IMR-90 (cell line): Measurements from ENCODE around the gene FAM120A. TPM values are rescaled to one million over a fixed set of nuclear protein-coding genes. Genes with fewer than 3 reads are reported as not detected.

ENCODE experiments used
- ATAC-seq: fragments of 200-7000 bp; cut with Tn5 transposase; 2 replicates; pipeline ENCODE4 v1.9.1; 2020; ENCODE audit warnings: low read depth, mild to moderate bottlenecking, moderate library complexity
- BruUV-seq: library from RNA; stranded (reverse); fragments of 400-500 nt; replicated peaks from 2 replicates; lab custom pipeline; 2021; lab: Mats Ljungman, UMichigan
- CTCF ChIA-PET: fragments of 300-600 bp; formaldehyde crosslinking; extraction: SDS; loops from one replicate; lab custom pipeline; 2021; ENCODE audit warnings: antibody characterized with exemption; lab: Yijun Ruan, JAX
- POLR2A ChIA-PET: fragments of 300-600 bp; sonication (Branson Sonifier 250); formaldehyde crosslinking; loops from one replicate; lab custom pipeline; 2022; ENCODE audit warnings: antibody characterized with exemption; ENCODE audit not compliant: unreplicated experiment; lab: Charles Lee
- DNase-seq: peaks from one replicate; pipeline ENCODE4 v3.0.0; 2013
- H2AFZ ChIP-seq: replicated peaks from 2 replicates; pipeline ENCODE3; 2013; ENCODE audit warnings: low read length, mild to moderate bottlenecking; ENCODE audit not compliant: poor library complexity
- H2AK5ac ChIP-seq: 2 replicates; pipeline ENCODE4 v1.6.1; 2013; ENCODE audit warnings: low read depth, low read length, inconsistent platforms
- H2AK9ac ChIP-seq: replicated peaks from 2 replicates; pipeline ENCODE3; 2013; ENCODE audit warnings: mild to moderate bottlenecking, low read depth, low read length, moderate library complexity; ENCODE audit not compliant: poor library complexity
- H2BK120ac ChIP-seq: 2 replicates; pipeline ENCODE4 v1.6.1; 2013; ENCODE audit warnings: low read depth, low read length, inconsistent platforms
- H2BK15ac ChIP-seq: 3 replicates; pipeline ENCODE4 v1.6.1; 2013; ENCODE audit warnings: low read depth, low read length, inconsistent platforms
- H2BK20ac ChIP-seq: 2 replicates; pipeline ENCODE4 v1.6.1; 2013; ENCODE audit warnings: low read depth, mild to moderate bottlenecking, inconsistent platforms, low read length, moderate library complexity
- H2BK5ac ChIP-seq: 2 replicates; pipeline ENCODE4 v1.6.1; 2013; ENCODE audit warnings: mild to moderate bottlenecking, low read depth, low read length, inconsistent platforms; ENCODE audit not compliant: poor library complexity, severe bottlenecking
- H3K14ac ChIP-seq: replicated peaks from 2 replicates; pipeline ENCODE4 v1.6.1; 2013; ENCODE audit warnings: low read depth, low read length, inconsistent platforms
- H3K18ac ChIP-seq: 2 replicates; pipeline ENCODE4 v1.6.1; 2013; ENCODE audit warnings: low read depth, low read length, control low read depth
- H3K23ac ChIP-seq: 2 replicates; pipeline ENCODE4 v1.6.1; 2013; ENCODE audit warnings: low read depth, low read length, inconsistent platforms
- H3K27ac ChIP-seq: 2 replicates; pipeline ENCODE4 v1.5.1; 2013; ENCODE audit warnings: mild to moderate bottlenecking, control low read depth, low read length; ENCODE audit not compliant: insufficient read depth
- H3K27me3 ChIP-seq: 2 replicates; pipeline ENCODE4 v1.6.1; 2013; ENCODE audit warnings: low read length; ENCODE audit not compliant: control insufficient read depth, insufficient read depth
- H3K36me3 ChIP-seq: 2 replicates; pipeline ENCODE4 v1.6.1; 2013; ENCODE audit warnings: low read length, mixed read lengths; ENCODE audit not compliant: control insufficient read depth, insufficient read depth
- H3K4ac ChIP-seq: 2 replicates; pipeline ENCODE4 v1.6.1; 2013; ENCODE audit warnings: low read depth, low read length, inconsistent platforms
- H3K4me1 ChIP-seq: 2 replicates; pipeline ENCODE4 v1.6.1; 2013; ENCODE audit warnings: low read length, mixed read lengths; ENCODE audit not compliant: control insufficient read depth, insufficient read depth
- H3K4me2 ChIP-seq: 2 replicates; pipeline ENCODE4 v1.6.1; 2013; ENCODE audit warnings: low read depth, mild to moderate bottlenecking, control low read depth, low read length, moderate library complexity
- H3K4me3 ChIP-seq: 2 replicates; pipeline ENCODE4 v1.5.1; 2013; ENCODE audit warnings: low read depth, mild to moderate bottlenecking, control low read depth, low read length, moderate library complexity; ENCODE audit not compliant: insufficient read depth
- H3K56ac ChIP-seq: 2 replicates; pipeline ENCODE4 v1.6.1; 2013; ENCODE audit warnings: low read length, inconsistent platforms; ENCODE audit not compliant: insufficient read depth; ENCODE audit errors: extremely low read depth
- H3K79me1 ChIP-seq, 2 experiments: 2 replicates each; pipeline ENCODE4 v1.6.1; 2013; ENCODE audit warnings: low read length in 2 of 2, inconsistent platforms in 1 of 2, low read depth in 1 of 2
- H3K9ac ChIP-seq: 2 replicates; pipeline ENCODE4 v1.6.1; 2013; ENCODE audit warnings: low read depth, low read length, control low read depth
- H3K9me1 ChIP-seq: 2 replicates; pipeline ENCODE4 v1.6.1; 2013; ENCODE audit warnings: low read length, inconsistent platforms; ENCODE audit not compliant: insufficient read depth
- H3K9me3 ChIP-seq: 2 replicates; pipeline ENCODE4 v1.6.1; 2013; ENCODE audit warnings: low read length; ENCODE audit not compliant: control insufficient read depth, insufficient read depth
- H4K20me1 ChIP-seq: 2 replicates; pipeline ENCODE4 v1.6.1; 2013; ENCODE audit warnings: low read length, inconsistent platforms; ENCODE audit not compliant: insufficient read depth
- H4K5ac ChIP-seq: 2 replicates; pipeline ENCODE4 v1.6.1; 2013; ENCODE audit warnings: mild to moderate bottlenecking, low read depth, low read length, control low read depth
- H4K8ac ChIP-seq, 2 experiments: 2 replicates each; pipeline ENCODE4 v1.6.1; 2013; ENCODE audit warnings: low read depth in 2 of 2, low read length in 2 of 2, control low read depth in 1 of 2, inconsistent platforms in 1 of 2
- H4K91ac ChIP-seq: 2 replicates; pipeline ENCODE4 v1.6.1; 2013; ENCODE audit warnings: low read depth, low read length, inconsistent platforms; ENCODE audit not compliant: insufficient read depth
- BHLHE40 ChIP-seq: fragments of 150-350 bp; IDR thresholded peaks from 2 replicates; pipeline ENCODE4 v1.6.1; 2016; ENCODE audit warnings: mild to moderate bottlenecking, low read depth, low read length
- CEBPB ChIP-seq: IDR thresholded peaks from 2 replicates; pipeline ENCODE4 v1.6.1; 2012; ENCODE audit warnings: low read depth, low read length, improper control_type of control experiment
- CHD1 ChIP-seq: IDR thresholded peaks from 2 replicates; pipeline ENCODE4 v1.6.1; 2012; ENCODE audit warnings: low read depth, low read length, improper control_type of control experiment
- MAFK ChIP-seq: IDR thresholded peaks from 2 replicates; pipeline ENCODE4 v1.6.1; 2012; ENCODE audit warnings: low read depth, low read length, improper control_type of control experiment
- MAZ ChIP-seq: IDR thresholded peaks from 2 replicates; pipeline ENCODE4 v1.6.1; 2012; ENCODE audit warnings: low read depth, mild to moderate bottlenecking, low read length, improper control_type of control experiment, moderate library complexity, borderline replicate concordance
- MXI1 ChIP-seq: IDR thresholded peaks from 2 replicates; pipeline ENCODE4 v1.6.1; 2012; ENCODE audit warnings: low read depth, mild to moderate bottlenecking, low read length, moderate library complexity, borderline replicate concordance
- NFE2L2 ChIP-seq: fragments of 150-350 bp; IDR thresholded peaks from 2 replicates; pipeline ENCODE4 v1.6.1; 2016; ENCODE audit warnings: low read depth, mild to moderate bottlenecking, low read length
- POLR2A ChIP-seq: IDR thresholded peaks from 2 replicates; pipeline ENCODE4 v1.6.1; 2012; ENCODE audit warnings: mild to moderate bottlenecking, low read depth, low read length
- RAD21 ChIP-seq: IDR thresholded peaks from 2 replicates; pipeline ENCODE4 v1.6.1; 2012; ENCODE audit warnings: low read length, improper control_type of control experiment
- RCOR1 ChIP-seq: IDR thresholded peaks from 2 replicates; pipeline ENCODE4 v1.6.1; 2012; ENCODE audit warnings: mild to moderate bottlenecking, low read length, improper control_type of control experiment; ENCODE audit not compliant: insufficient replicate concordance
- RFX5 ChIP-seq: IDR thresholded peaks from 2 replicates; pipeline ENCODE4 v1.8.0; 2012; ENCODE audit warnings: low read depth, mild to moderate bottlenecking, low read length, moderate library complexity
- SMC3 ChIP-seq: fragments of 150-350 bp; IDR thresholded peaks from 2 replicates; pipeline ENCODE4 v1.6.1; 2016; ENCODE audit warnings: low read depth, mild to moderate bottlenecking, antibody characterized with exemption, low read length, moderate library complexity
- WGBS, 2 experiments: methylation state at CpG; one replicate each; pipeline versions ENCODE4 v1.1.5 to v1.1.7; 2013; ENCODE audit warnings: missing lambda C conversion rate in 2 of 2; ENCODE audit not compliant: insufficient read length in 1 of 2; ENCODE audit errors: extremely low coverage in 2 of 2; 5-methylcytosine and 5-hydroxymethylcytosine counted together
- dilution Hi-C: fragments of 300-500 bp; cut with HindIII; formaldehyde crosslinking; loops from one replicate; pipeline ENCODE4 v1.14.3; 2018; ENCODE audit warnings: low sequenced_read_pairs; ENCODE audit not compliant: unreplicated experiment
- in situ Hi-C: fragments of 300-500 bp; cut with MboI; formaldehyde crosslinking; loops from 3 replicates; pipeline ENCODE4 v1.14.3; 2019; ENCODE audit warnings: low sequenced_read_pairs, inconsistent platforms, mixed read lengths
- intact Hi-C: fragments of 100-400 bp; cut with micrococcal nuclease; formaldehyde crosslinking; loops from 2 replicates; pipeline ENCODE4 v1.10.0; 2022
- polyA plus RNA-seq, 3 experiments: library from polyadenylated mRNA; depleted of rRNA; stranded (reverse); fragments of >200 nt; gene quantifications; 2 replicates each; pipeline ENCODE4 v1.2.3, GENCODE V29; 2012; ENCODE audit warnings: low replicate concordance in 1 of 3
- total RNA-seq: library from RNA; depleted of rRNA; stranded (reverse); fragments of >200 nt; gene quantifications from 2 replicates; pipeline ENCODE4 v1.2.3, GENCODE V29; 2012
- TF ChIP-seq, protein P1 (sequence below): fragments of 150-350 bp; IDR thresholded peaks from 2 replicates; pipeline ENCODE4 v1.6.1; 2017; ENCODE audit warnings: mild to moderate bottlenecking, antibody characterized with exemption, low read length, low read depth
- TF ChIP-seq, protein P2 (sequence below): conservative IDR thresholded peaks from 2 replicates; pipeline ENCODE4 v1.5.1; 2012; ENCODE audit warnings: mild to moderate bottlenecking, low read depth, low read length, improper control_type of control experiment
- TF ChIP-seq, protein P3 (sequence below): fragments of 150-350 bp; IDR thresholded peaks from 2 replicates; pipeline ENCODE4 v1.6.1; 2016; ENCODE audit warnings: low read depth, mild to moderate bottlenecking, low read length, moderate library complexity, borderline replicate concordance

The FAM120A gene
- total and polyA plus RNA-seq, 2 of the 4 experiments (the other 2 are of a cell fraction): 61.6 to 75.1 TPM

DNA sequence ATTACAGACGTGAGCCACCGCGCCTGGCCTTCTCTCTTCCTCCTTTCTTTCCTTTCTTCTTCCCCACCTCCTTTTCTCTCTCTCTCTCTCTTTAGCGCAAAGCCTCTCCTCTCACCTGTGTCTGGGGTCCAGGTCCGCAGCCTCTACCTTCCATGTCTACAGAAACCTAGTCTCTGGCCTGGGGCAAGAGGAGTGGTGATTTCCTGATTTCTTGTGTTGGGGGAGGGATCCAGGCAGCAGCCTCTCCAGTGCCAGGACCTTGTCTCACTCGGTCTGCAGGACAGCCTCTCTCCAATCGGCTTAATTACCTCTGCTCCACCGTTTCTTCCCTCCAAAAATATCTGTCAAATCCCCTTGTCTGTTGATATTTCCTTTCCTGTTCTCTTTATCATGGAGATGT lies 16.1 kb upstream of the FAM120A start:
- H4K91ac ChIP-seq: no peak overlapping the region
- H3K36me3 ChIP-seq: no peaks in the 10 kb centered on the region
- WGBS, 2 experiments: no CpG with 5 or more reads among the region's 8 CpGs
- no peaks in the 10 kb centered on the region for H3K9me1 ChIP-seq
- H2BK5ac ChIP-seq: no peak overlapping the region
- TF ChIP-seq MAFK (no peak), CHD1 (no peak), CEBPB (no peak), POLR2A (no peak), MAZ (no peak), MXI1 (no peak), RAD21 (no peak), NFE2L2 (no peak), BHLHE40 (no peak), RCOR1 (no peak), SMC3 (no peak), RFX5 (no peak)
- TF ChIP-seq, protein P1, sequence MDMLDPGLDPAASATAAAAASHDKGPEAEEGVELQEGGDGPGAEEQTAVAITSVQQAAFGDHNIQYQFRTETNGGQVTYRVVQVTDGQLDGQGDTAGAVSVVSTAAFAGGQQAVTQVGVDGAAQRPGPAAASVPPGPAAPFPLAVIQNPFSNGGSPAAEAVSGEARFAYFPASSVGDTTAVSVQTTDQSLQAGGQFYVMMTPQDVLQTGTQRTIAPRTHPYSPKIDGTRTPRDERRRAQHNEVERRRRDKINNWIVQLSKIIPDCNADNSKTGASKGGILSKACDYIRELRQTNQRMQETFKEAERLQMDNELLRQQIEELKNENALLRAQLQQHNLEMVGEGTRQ: no peak
- TF ChIP-seq, protein P2, sequence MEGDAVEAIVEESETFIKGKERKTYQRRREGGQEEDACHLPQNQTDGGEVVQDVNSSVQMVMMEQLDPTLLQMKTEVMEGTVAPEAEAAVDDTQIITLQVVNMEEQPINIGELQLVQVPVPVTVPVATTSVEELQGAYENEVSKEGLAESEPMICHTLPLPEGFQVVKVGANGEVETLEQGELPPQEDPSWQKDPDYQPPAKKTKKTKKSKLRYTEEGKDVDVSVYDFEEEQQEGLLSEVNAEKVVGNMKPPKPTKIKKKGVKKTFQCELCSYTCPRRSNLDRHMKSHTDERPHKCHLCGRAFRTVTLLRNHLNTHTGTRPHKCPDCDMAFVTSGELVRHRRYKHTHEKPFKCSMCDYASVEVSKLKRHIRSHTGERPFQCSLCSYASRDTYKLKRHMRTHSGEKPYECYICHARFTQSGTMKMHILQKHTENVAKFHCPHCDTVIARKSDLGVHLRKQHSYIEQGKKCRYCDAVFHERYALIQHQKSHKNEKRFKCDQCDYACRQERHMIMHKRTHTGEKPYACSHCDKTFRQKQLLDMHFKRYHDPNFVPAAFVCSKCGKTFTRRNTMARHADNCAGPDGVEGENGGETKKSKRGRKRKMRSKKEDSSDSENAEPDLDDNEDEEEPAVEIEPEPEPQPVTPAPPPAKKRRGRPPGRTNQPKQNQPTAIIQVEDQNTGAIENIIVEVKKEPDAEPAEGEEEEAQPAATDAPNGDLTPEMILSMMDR: no peak
- TF ChIP-seq, protein P3, sequence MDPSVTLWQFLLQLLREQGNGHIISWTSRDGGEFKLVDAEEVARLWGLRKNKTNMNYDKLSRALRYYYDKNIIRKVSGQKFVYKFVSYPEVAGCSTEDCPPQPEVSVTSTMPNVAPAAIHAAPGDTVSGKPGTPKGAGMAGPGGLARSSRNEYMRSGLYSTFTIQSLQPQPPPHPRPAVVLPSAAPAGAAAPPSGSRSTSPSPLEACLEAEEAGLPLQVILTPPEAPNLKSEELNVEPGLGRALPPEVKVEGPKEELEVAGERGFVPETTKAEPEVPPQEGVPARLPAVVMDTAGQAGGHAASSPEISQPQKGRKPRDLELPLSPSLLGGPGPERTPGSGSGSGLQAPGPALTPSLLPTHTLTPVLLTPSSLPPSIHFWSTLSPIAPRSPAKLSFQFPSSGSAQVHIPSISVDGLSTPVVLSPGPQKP: no peak
- H3K4ac ChIP-seq: no peak overlapping the region
- no peak overlapping the region for H3K18ac ChIP-seq
- H3K56ac ChIP-seq: no peak overlapping the region
- no peak overlapping the region for H2BK15ac ChIP-seq
- no peak overlapping the region for H2AK5ac ChIP-seq
- BruUV-seq: no TSS peak
- H3K23ac ChIP-seq: no peak overlapping the region
- no peaks in the 10 kb centered on the region for H4K20me1 ChIP-seq
- H3K79me1 ChIP-seq: no peaks in the 10 kb centered on the region
- intact Hi-C loops (no loop called here), in situ Hi-C loops (no loop called here), dilution Hi-C loops (no loop called here)
- no peak overlapping the region for H2BK120ac ChIP-seq
- ChIA-PET POLR2A (no interaction called here), CTCF (no interaction called here)
- ATAC-seq (no peak), DNase-seq (no peak)
- H3K4me1 ChIP-seq: no peaks in the 10 kb centered on the region
- H3K27me3 ChIP-seq: no peaks in the 10 kb centered on the region
- no peak overlapping the region for H4K5ac ChIP-seq
- H4K8ac ChIP-seq: no peak overlapping the region
- no peak overlapping the region for H3K4me2 ChIP-seq
- H3K4me3 ChIP-seq: no peak overlapping the region
- no peak overlapping the region for H2AFZ ChIP-seq
- no peak overlapping the region for H3K27ac ChIP-seq
- no peak overlapping the region for H2BK20ac ChIP-seq
- H3K9ac ChIP-seq: no peak overlapping the region
- H2AK9ac ChIP-seq: no peak overlapping the region
- no peaks in the 10 kb centered on the region for H3K9me3 ChIP-seq
- no peak overlapping the region for H3K14ac ChIP-seq
